Lung (tissue), 12 donors: ENCODE results near the gene SMCP. TPM values are rescaled to one million over a fixed set of nuclear protein-coding genes. Genes with fewer than 3 reads are reported as not detected.

ENCODE experiments used
- ATAC-seq: fragments of 200-7000 bp; cut with Tn5 transposase; one replicate; pipeline ENCODE4 v1.9.1; 2020; ENCODE audit warnings: moderate number of reproducible peaks; ENCODE audit not compliant: insufficient read depth, low FRiP score
- DNase-seq, 3 donors: peaks; one replicate each; pipeline ENCODE4 v3.0.0-alpha.2; 2013 to 2017
- H3K27ac ChIP-seq, 2 donors: one replicate each; pipeline ENCODE4 v1.5.1; 2013; ENCODE audit warnings: mild to moderate bottlenecking in 2 of 2, moderate library complexity in 2 of 2, control low read depth in 1 of 2, inconsistent platforms in 1 of 2, low read depth in 1 of 2, low read length in 1 of 2
- H3K27me3 ChIP-seq, 3 donors: one replicate each; pipeline ENCODE4 v1.5.1; 2013; ENCODE audit warnings: low read length in 2 of 3; ENCODE audit not compliant: control insufficient read depth in 3 of 3, insufficient read depth in 3 of 3
- H3K36me3 ChIP-seq, 4 donors: one replicate each; pipeline ENCODE4 v1.5.1; 2013; ENCODE audit warnings: low read length in 4 of 4, mild to moderate bottlenecking in 1 of 4, moderate library complexity in 1 of 4; ENCODE audit not compliant: control insufficient read depth in 4 of 4, insufficient read depth in 4 of 4
- H3K4me1 ChIP-seq, 5 donors: one replicate each; pipeline ENCODE4 v1.5.1; 2013; ENCODE audit warnings: low read length in 5 of 5, mild to moderate bottlenecking in 2 of 5, moderate library complexity in 1 of 5; ENCODE audit not compliant: control insufficient read depth in 5 of 5, insufficient read depth in 5 of 5
- H3K4me3 ChIP-seq: one replicate; pipeline ENCODE4 v1.5.1; 2013; ENCODE audit warnings: mild to moderate bottlenecking, control low read depth, moderate library complexity
- H3K9ac ChIP-seq, 2 donors: one replicate each; pipeline ENCODE4 v1.5.1; 2013; ENCODE audit warnings: low read length in 2 of 2, control low read depth in 1 of 2; ENCODE audit not compliant: insufficient read depth in 1 of 2
- H3K9me3 ChIP-seq, 4 donors: one replicate each; pipeline ENCODE4 v1.5.1; 2013; ENCODE audit warnings: low read length in 3 of 4, mild to moderate bottlenecking in 1 of 4, moderate library complexity in 1 of 4; ENCODE audit not compliant: control insufficient read depth in 4 of 4, insufficient read depth in 3 of 4
- WGBS, 2 donors: extraction: QIAGEN DNeasy Blood & Tissue Kit; methylation state at CpG; one replicate each; pipeline ENCODE4 v1.1.7; 2013; 5-methylcytosine and 5-hydroxymethylcytosine counted together
- polyA plus RNA-seq, 2 donors: library from polyadenylated mRNA; stranded (reverse); fragments of 200-250 nt; gene quantifications; one replicate each; pipeline ENCODE4 v1.2.1, GENCODE V29; 2013
- total RNA-seq, 2 donors: library from RNA; depleted of rRNA in 1 of 2; stranded (reverse); fragments of >200 nt in 1 of 2; gene quantifications; one replicate each; pipeline ENCODE4 v1.2.1, GENCODE V29; 2014 to 2021
- TF ChIP-seq, protein P1 (sequence below): IDR thresholded peaks from 2 replicates; pipeline ENCODE4 v1.5.1; 2012; ENCODE audit warnings: mild to moderate bottlenecking; ENCODE audit errors: control extremely low read depth, extremely low read depth
- donor health status: control.
- donor health status: control.
- donor health status: Bipolar disorder and iron deficiency.
- donor health status: healthy.
- donor health status: DM: yes; HTN: yes; CAD: no.

Gene SMCP
- total and polyA plus RNA-seq, 4 donors = not detected

DNA sequence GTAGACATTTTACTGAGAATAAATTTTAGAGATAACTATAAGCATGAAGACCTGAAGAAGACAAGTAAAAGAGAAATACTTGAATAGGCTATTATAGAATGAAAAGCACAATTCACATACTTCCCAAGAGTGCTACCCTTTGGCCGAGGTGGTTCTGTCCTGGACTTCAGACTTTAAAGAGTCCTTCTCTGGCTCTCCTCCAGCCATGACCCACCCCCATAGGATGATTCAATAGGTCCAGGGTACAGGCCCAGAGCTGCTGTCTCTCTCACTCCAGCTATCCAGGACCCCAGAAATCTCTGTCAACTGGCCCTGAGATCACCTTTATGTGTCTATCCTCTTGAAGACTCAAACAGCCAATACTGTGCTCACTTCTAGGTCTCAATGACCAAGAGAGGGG lies 1.3 kb upstream of the SMCP start:
- Histone ChIP-seq H3K9me3 (peaks cover 0 to 6% (median 2%) of the 10 kb centered on the region in 4 donors), H3K27ac (no peak overlapping the region), H3K4me3 (no peak overlapping the region), H3K4me1 (no peaks in the 10 kb centered on the region), H3K36me3 (no peaks in the 10 kb centered on the region), H3K9ac (no peak overlapping the region), H3K27me3 (no peaks in the 10 kb centered on the region)
- no peak for ATAC-seq
- WGBS, 2 donors = 77 to 86% methylated on average over 1 of the region's 1 CpG
- TF ChIP-seq, protein P1, sequence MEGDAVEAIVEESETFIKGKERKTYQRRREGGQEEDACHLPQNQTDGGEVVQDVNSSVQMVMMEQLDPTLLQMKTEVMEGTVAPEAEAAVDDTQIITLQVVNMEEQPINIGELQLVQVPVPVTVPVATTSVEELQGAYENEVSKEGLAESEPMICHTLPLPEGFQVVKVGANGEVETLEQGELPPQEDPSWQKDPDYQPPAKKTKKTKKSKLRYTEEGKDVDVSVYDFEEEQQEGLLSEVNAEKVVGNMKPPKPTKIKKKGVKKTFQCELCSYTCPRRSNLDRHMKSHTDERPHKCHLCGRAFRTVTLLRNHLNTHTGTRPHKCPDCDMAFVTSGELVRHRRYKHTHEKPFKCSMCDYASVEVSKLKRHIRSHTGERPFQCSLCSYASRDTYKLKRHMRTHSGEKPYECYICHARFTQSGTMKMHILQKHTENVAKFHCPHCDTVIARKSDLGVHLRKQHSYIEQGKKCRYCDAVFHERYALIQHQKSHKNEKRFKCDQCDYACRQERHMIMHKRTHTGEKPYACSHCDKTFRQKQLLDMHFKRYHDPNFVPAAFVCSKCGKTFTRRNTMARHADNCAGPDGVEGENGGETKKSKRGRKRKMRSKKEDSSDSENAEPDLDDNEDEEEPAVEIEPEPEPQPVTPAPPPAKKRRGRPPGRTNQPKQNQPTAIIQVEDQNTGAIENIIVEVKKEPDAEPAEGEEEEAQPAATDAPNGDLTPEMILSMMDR = no peak
- no peak for DNase-seq

DNA sequence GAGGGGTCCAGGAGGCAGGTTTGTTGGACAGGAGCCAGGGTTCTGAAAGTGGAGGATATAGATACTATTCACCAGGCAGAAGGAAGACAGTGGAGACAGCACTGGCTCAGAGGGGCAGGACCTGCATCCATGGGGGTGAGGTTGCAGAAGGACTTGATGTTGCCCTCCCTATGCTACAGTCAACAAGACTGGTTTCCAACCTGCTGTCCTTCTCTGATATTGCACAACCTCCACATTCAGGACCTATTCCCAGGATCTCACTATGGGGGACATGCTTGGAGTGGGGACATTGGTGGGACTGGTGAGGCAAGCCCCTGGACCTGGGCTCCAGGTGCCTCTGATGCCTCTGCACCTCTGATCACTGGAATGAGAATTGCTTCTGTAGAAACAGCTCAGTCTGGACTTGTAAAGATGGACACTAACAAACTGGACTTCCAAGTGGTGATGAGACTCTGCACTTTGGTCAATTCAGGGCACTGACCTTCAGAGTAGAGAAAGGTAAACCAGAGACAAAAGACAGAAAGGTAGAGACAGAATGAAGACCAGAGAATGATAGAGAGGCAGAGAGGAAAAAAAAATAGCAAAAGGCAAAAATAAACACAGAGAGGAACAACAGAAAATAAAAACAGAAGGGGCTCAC lies 1.6 kb downstream of the SMCP start:
- Histone ChIP-seq H3K27me3 (no peaks in the 10 kb centered on the region), H3K9me3 (peaks cover 0 to 6% (median 2%) of the 10 kb centered on the region in 4 donors), H3K4me1 (no peaks in the 10 kb centered on the region), H3K27ac (no peak overlapping the region), H3K9ac (no peak overlapping the region), H3K4me3 (no peak overlapping the region), H3K36me3 (no peaks in the 10 kb centered on the region)
- TF ChIP-seq, protein P1 = no peak
- DNase-seq (no peak), ATAC-seq (no peak)

DNA sequence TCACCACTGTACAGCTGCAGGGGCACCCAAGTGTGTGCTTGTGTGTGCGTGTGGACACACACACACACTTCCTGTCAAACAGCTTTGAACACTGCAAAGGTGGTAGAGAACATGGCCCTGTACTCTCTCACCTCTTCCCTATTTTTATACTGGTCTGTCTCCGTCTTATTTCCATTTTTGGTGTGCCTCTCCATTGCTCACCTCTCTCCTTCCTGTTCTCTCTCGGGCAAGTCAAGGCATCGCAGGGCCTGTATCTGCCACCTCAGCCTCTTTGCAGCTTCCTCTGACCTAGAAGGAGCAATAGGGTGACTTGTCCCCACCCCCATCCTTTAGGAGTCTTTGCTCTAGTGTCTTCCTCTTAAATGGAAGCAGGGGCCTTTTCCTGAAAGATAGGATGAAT lies 2.2 kb downstream of the SMCP start:
- Histone ChIP-seq H3K9ac (no peak overlapping the region), H3K9me3 (peaks cover 0 to 4% (median 2%) of the 10 kb centered on the region in 4 donors), H3K27me3 (no peaks in the 10 kb centered on the region), H3K4me1 (no peaks in the 10 kb centered on the region), H3K4me3 (no peak overlapping the region), H3K36me3 (no peaks in the 10 kb centered on the region), H3K27ac (no peak overlapping the region)
- TF ChIP-seq, protein P1 = no peak
- no peak for ATAC-seq
- 72 to 81% methylated on average over 4 of the region's 4 CpGs for WGBS, 2 donors
- DNase-seq = no peak

DNA sequence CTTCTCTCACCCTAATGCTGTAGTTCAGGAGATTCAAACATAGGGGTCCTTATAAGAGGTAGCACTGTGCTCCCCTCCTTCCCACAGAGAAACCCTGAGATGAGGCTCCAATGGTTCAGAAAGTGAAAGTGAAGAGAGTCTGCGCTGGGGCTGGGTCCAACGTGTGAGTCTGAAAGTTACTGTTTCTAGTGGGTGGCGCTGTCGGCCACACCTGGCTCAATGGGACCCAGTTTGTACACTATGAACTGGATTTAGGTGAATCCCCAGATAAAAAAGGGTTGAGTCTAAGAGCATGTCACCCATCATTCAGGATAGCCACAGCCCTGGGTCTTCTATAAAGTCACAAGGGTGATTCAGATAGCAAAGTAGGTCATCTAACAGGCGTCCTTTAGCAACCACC lies 2.8 kb downstream of the SMCP start:
- Histone ChIP-seq H3K27me3 (no peaks in the 10 kb centered on the region), H3K27ac (no peak overlapping the region), H3K4me1 (no peaks in the 10 kb centered on the region), H3K9me3 (peaks cover 0 to 4% (median 2%) of the 10 kb centered on the region in 4 donors), H3K9ac (no peak overlapping the region), H3K4me3 (no peak overlapping the region), H3K36me3 (no peaks in the 10 kb centered on the region)
- TF ChIP-seq, protein P1 = no peak
- DNase-seq (no peak), ATAC-seq (no peak)
- WGBS, 2 donors = 77% methylated on average over 5 of the region's 5 CpGs
